ENCODE results near the gene PRKCH. TPM values are rescaled to one million over a fixed set of nuclear protein-coding genes. Genes with fewer than 3 reads are reported as not detected.

The PRKCH gene
- total RNA-seq, 1 donor from 2014 or later: 74.4 TPM

DNA sequence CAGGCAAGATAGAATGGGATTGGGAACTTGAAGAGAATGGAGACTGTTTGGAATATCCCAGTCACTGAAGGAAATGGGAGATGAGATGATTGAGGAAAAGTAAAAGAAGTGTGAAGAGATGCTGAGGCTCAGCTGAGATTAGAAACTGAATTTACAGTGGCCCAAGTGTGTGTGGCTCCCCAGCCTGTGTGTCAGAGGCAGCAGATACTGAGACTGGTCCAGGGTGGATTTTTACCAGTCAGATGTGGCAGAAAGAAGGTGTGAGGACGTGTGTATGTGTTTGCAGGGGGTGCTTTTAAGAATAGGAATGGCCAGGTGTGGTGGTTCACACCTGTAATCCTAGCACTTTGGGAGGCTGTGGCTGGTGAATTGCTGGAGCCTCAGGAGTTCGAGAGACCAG is 42.9 kb downstream of the PRKCH start:
- intact Hi-C loops (cut with DNase I): no loop called here
- TF ChIP-seq, protein P1, sequence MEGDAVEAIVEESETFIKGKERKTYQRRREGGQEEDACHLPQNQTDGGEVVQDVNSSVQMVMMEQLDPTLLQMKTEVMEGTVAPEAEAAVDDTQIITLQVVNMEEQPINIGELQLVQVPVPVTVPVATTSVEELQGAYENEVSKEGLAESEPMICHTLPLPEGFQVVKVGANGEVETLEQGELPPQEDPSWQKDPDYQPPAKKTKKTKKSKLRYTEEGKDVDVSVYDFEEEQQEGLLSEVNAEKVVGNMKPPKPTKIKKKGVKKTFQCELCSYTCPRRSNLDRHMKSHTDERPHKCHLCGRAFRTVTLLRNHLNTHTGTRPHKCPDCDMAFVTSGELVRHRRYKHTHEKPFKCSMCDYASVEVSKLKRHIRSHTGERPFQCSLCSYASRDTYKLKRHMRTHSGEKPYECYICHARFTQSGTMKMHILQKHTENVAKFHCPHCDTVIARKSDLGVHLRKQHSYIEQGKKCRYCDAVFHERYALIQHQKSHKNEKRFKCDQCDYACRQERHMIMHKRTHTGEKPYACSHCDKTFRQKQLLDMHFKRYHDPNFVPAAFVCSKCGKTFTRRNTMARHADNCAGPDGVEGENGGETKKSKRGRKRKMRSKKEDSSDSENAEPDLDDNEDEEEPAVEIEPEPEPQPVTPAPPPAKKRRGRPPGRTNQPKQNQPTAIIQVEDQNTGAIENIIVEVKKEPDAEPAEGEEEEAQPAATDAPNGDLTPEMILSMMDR (IDR thresholded peaks at IDR 0.05): no peak
- no peak overlapping the region for H3K4me3 ChIP-seq
- peaks cover 60% of the 10 kb centered on the region for H3K4me1 ChIP-seq
- DNase-seq: no peak
- H3K36me3 ChIP-seq: no peaks in the 10 kb centered on the region
- no peak for ATAC-seq
- H3K27ac ChIP-seq: no peak overlapping the region
- H3K9me3 ChIP-seq: no peaks in the 10 kb centered on the region
- no peaks in the 10 kb centered on the region for H3K27me3 ChIP-seq

DNA sequence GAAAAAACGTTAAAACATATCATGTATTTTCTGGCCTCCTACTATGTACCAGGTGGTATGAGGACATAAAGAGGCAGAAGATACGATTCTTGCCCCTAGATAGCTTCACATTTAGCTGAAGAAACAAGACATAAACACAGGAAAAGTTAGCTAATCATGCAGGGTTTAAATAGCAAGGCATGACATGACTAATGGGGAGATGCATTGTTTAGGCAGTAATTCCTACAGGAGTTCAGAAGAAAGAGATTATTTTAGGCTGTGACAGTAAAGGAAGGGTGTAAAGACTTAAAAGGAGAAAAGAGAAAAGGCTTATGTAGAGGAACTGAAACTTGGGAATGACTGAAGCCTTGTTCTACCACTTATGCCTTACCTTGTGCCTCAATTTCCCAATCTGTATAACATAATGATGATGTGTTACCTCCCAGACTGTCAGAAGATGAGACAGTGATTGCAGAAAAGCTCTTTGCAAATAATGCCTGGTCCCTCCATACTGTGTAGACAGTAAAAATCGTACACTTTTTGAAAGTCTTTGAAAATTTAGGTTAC is 44.4 kb downstream of the PRKCH start:
- Histone ChIP-seq H3K27me3 (no peaks in the 10 kb centered on the region), H3K4me1 (peaks cover 68% of the 10 kb centered on the region), H3K27ac (no peak overlapping the region), H3K4me3 (no peak overlapping the region), H3K9me3 (no peaks in the 10 kb centered on the region), H3K36me3 (no peaks in the 10 kb centered on the region)
- TF ChIP-seq, protein P1 (IDR thresholded peaks at IDR 0.05): no peak
- DNase-seq (no peak), ATAC-seq (no peak)
- intact Hi-C loops (cut with DNase I): no loop called here

DNA sequence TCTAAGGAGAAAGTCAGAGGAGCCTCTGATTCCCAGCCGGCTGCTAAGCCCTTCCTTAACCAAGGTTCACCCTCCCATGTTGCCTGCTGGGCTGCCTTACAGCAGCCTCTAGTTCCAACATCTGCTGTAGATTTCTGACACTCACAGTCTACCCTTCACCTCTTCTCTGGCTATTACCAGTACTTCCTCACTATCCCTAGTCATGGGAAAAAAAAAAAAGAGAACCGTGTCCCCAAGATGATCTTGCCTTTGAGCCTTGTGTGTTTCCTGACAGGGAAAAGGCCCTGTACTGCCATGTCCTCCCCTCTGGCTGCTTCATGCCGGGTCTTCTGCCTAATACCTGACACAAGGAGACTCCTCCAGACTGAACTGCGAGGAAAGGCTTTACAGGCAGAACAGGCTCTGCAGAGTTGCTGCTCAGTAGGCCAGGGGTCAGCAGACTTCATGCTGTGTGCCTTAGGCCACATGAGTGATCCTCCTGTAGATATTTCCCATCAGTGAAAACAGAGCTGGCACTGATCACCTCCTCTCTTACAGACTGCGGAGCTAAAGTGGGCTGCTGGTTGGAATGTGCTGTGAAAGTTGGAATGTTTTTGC is 46.8 kb downstream of the PRKCH start:
- DNase-seq: no peak
- H3K27me3 ChIP-seq: no peaks in the 10 kb centered on the region
- no peak overlapping the region for H3K4me3 ChIP-seq
- ATAC-seq: peak; percentile 74
- TF ChIP-seq, protein P1 (IDR thresholded peaks at IDR 0.05): no peak
- H3K4me1 ChIP-seq: peaks cover 51% of the 10 kb centered on the region
- H3K36me3 ChIP-seq: no peaks in the 10 kb centered on the region
- peak overlapping the region; percentile 45 for H3K27ac ChIP-seq
- intact Hi-C loops (cut with DNase I): no loop called here
- H3K9me3 ChIP-seq: no peaks in the 10 kb centered on the region

DNA sequence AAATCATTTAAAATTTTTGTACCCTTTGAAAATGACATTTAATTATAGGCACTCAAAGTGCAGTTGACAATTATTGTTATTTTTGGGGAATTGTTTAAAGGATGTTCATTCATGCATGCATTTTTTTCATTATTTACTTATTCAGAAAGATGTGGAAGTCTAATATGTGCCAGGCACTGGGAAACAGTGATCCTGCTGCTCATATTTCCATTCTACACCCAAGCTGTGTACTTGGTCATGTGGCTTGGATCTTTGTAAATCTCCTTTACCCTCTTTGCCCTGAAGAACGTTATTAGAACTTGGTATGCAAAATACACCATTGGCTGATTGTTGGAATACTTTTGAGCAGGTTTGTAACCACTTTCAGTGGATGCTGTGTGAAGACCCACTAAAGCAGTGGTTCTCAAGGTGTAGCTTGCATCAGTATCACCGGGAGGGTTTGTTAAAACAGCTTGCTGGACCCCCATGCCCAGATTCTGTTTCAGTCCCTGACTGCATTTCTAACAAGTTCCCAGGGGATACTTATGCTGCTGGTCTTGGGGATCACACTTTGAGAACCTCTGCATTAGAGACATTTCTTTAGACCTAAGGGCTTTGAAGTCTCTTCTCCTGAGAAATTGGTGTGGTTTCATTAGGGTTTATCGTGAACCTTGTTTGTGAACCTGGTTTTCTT is 47.5 kb downstream of the PRKCH start:
- Histone ChIP-seq H3K4me3 (no peak overlapping the region), H3K27ac (peak overlapping the region; percentile 45), H3K4me1 (peaks cover 51% of the 10 kb centered on the region), H3K9me3 (no peaks in the 10 kb centered on the region), H3K27me3 (no peaks in the 10 kb centered on the region), H3K36me3 (no peaks in the 10 kb centered on the region)
- TF ChIP-seq, protein P1 (IDR thresholded peaks at IDR 0.05): no peak
- ATAC-seq: no peak
- no peak for DNase-seq
- intact Hi-C loops (cut with DNase I): no loop called here

DNA sequence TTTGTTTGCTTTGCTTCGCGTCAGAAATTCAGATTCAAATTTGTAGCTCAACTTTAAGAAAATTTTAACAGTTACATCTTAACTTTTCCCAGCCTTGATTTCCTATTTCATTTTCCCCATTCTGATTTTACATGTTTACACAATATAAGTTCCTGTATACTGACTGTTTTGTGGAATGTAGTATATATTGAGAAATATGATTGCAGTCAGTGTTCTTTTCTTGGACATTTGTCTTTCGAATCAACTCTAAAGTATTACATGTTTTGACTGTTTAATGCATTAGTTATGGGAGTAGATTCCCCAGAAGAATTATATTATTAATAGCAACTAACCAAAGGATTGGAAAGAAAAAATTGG is 48.1 kb downstream of the PRKCH start:
- ATAC-seq: no peak

More for the DNA sequence above, 48.1 kb downstream of the PRKCH start:
- no peak overlapping the region for H3K4me3 ChIP-seq
- no peaks in the 10 kb centered on the region for H3K36me3 ChIP-seq
- TF ChIP-seq, protein P1 (IDR thresholded peaks at IDR 0.05): no peak
- peaks cover under 1% of the 10 kb centered on the region for H3K9me3 ChIP-seq
- no peak overlapping the region for H3K27ac ChIP-seq
- intact Hi-C loops (cut with DNase I): no loop called here
- no peak for DNase-seq
- peaks cover 51% of the 10 kb centered on the region for H3K4me1 ChIP-seq
- no peaks in the 10 kb centered on the region for H3K27me3 ChIP-seq
